Neural cell (in vitro differentiated cells): Measurements from ENCODE around the gene NACC2. TPM values are rescaled to one million over a fixed set of nuclear protein-coding genes. Genes with fewer than 3 reads are reported as not detected.

ENCODE experiments used
- H2AFZ ChIP-seq: fragments of 200-600, 300-800 bp; sonication (generic), shearing (Covaris generic); 2 replicates; pipeline ENCODE4 v1.6.0; 2014; ENCODE audit warnings: low read depth, mild to moderate bottlenecking, antibody characterized with exemption, low read length, moderate library complexity
- H3F3A ChIP-seq: fragments of 200-600 bp; shearing (Covaris generic); 2 replicates; pipeline ENCODE4 v1.6.1; 2016; ENCODE audit warnings: mild to moderate bottlenecking, moderate library complexity, mixed read lengths, antibody characterized with exemption, low read length; ENCODE audit not compliant: insufficient read depth, poor library complexity, severe bottlenecking
- H3K27ac ChIP-seq: fragments of 200-600, 300-800 bp; sonication (generic), shearing (Covaris generic); 2 replicates; pipeline ENCODE4 v1.5.1; 2014; ENCODE audit warnings: mild to moderate bottlenecking, low read length, moderate library complexity
- H3K27me3 ChIP-seq: fragments of 300-800, 200-600 bp; sonication (generic), shearing (Covaris generic); 2 replicates; pipeline ENCODE4 v1.6.0; 2014; ENCODE audit warnings: mild to moderate bottlenecking, low read depth, low read length, moderate library complexity; ENCODE audit not compliant: insufficient read depth
- H3K36me3 ChIP-seq: fragments of 300-800, 200-600 bp; sonication (generic), shearing (Covaris generic); 2 replicates; pipeline ENCODE4 v1.5.1; 2014; ENCODE audit warnings: mild to moderate bottlenecking, antibody characterized with exemption, low read length, moderate library complexity; ENCODE audit not compliant: insufficient read depth
- H3K4me2 ChIP-seq: fragments of 300-800, 200-600 bp; sonication (generic), shearing (Covaris generic); 2 replicates; pipeline ENCODE4 v1.6.0; 2014; ENCODE audit warnings: mild to moderate bottlenecking, low read length
- H3K4me3 ChIP-seq: fragments of 300-800, 200-600 bp; sonication (generic), shearing (Covaris generic); 2 replicates; pipeline ENCODE4 v1.5.1; 2014; ENCODE audit warnings: mild to moderate bottlenecking, low read length, moderate library complexity
- H3K79me2 ChIP-seq: fragments of 200-600 bp; shearing (Covaris generic); replicated peaks from 2 replicates; pipeline ENCODE4 v1.6.0; 2014; ENCODE audit warnings: mild to moderate bottlenecking, low read length, moderate library complexity; ENCODE audit not compliant: insufficient read depth
- H3K9ac ChIP-seq: fragments of 300-800, 200-600 bp; sonication (generic), shearing (Covaris generic); 2 replicates; pipeline ENCODE4 v1.6.1; 2016; ENCODE audit warnings: mild to moderate bottlenecking, low read length, mixed read lengths
- H3K9me2 ChIP-seq: fragments of 200-600 bp; shearing (Covaris generic); 2 replicates; pipeline ENCODE4 v1.6.1; 2016; ENCODE audit warnings: mild to moderate bottlenecking, low read length, mixed read lengths; ENCODE audit not compliant: insufficient read depth
- H3K9me3 ChIP-seq: fragments of 200-600, 300-800 bp; sonication (generic), shearing (Covaris generic); 2 replicates; pipeline ENCODE4 v1.6.1; 2016; ENCODE audit warnings: mild to moderate bottlenecking, mixed run types, low read length, moderate library complexity, mixed read lengths
- H4K20me1 ChIP-seq: fragments of 200-600 bp; shearing (Covaris generic); 2 replicates; pipeline ENCODE4 v1.6.1; 2016; ENCODE audit warnings: mild to moderate bottlenecking, mixed run types; ENCODE audit not compliant: insufficient read depth
- CTCF ChIP-seq: fragments of 450-650 bp; IDR thresholded peaks from 2 replicates; pipeline ENCODE4 v1.5.1; 2014; ENCODE audit warnings: antibody characterized with exemption, mild to moderate bottlenecking, moderate library complexity; ENCODE audit not compliant: poor library complexity, severe bottlenecking
- EP300 ChIP-seq: fragments of 450-650 bp; conservative IDR thresholded peaks from 2 replicates; pipeline ENCODE4 v1.6.1; 2014; ENCODE audit warnings: antibody characterized with exemption, mild to moderate bottlenecking, moderate library complexity; ENCODE audit not compliant: poor library complexity, severe bottlenecking
- EZH2 ChIP-seq: fragments of 200-600, 300-800 bp; shearing (Covaris generic), sonication (generic); IDR thresholded peaks from 2 replicates; pipeline ENCODE4 v1.6.1; 2014; ENCODE audit warnings: antibody characterized with exemption, low read length, borderline replicate concordance, mild to moderate bottlenecking; ENCODE audit not compliant: insufficient read depth, poor library complexity, severe bottlenecking
- MXI1 ChIP-seq: fragments of 450-650 bp; conservative IDR thresholded peaks from 2 replicates; pipeline ENCODE4 v1.6.1; 2014; ENCODE audit warnings: antibody characterized with exemption, mild to moderate bottlenecking; ENCODE audit not compliant: poor library complexity, severe bottlenecking
- POLR2AphosphoS5 ChIP-seq: IDR thresholded peaks from 2 replicates; pipeline ENCODE4 v1.6.1; 2012
- RAD21 ChIP-seq: fragments of 450-650 bp; conservative IDR thresholded peaks from 2 replicates; pipeline ENCODE4 v1.6.1; 2014; ENCODE audit warnings: antibody characterized with exemption, mild to moderate bottlenecking, moderate library complexity
- REST ChIP-seq: IDR thresholded peaks from 2 replicates; pipeline ENCODE4 v1.6.1; 2012; ENCODE audit warnings: borderline replicate concordance
- SMC3 ChIP-seq: fragments of 450-650 bp; conservative IDR thresholded peaks from 2 replicates; pipeline ENCODE4 v1.6.1; 2014; ENCODE audit warnings: antibody characterized with exemption, mild to moderate bottlenecking, moderate library complexity; ENCODE audit not compliant: poor library complexity
- TAF1 ChIP-seq: IDR thresholded peaks from 2 replicates; pipeline ENCODE4 v1.6.1; 2012; ENCODE audit warnings: low read depth
- polyA plus RNA-seq: library from polyadenylated mRNA; depleted of rRNA; stranded (reverse); fragments of >200 nt; gene quantifications from 2 replicates; pipeline ENCODE4 v1.2.3, GENCODE V29; 2014

NACC2 gene
- polyA plus RNA-seq, 1 donor from 2014 or later = 1.7 TPM

DNA sequence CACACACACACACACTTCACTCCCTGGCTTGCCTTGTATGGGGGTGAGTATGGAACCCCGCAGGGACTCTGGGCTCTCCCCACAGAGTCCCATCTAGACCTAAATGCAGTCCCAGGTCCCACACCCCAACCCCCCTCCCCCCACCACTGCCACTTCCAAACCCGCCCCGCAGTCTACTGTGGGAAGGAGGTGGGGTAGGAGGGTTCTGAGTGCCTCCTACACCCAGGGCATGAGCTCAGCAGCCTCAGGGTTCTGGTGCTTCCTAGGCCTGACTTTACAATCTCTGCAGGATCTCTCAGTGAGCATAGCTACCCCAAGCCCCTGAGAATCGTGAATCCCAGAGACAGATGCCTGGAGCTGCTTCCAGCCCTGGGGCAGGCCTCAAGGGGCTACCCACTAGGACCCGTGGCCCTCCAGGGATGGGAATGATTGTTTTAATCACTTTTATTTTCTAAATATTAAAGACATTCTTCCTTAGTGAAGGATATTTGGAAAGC is 1.5 kb upstream of the NACC2 start:
- no peaks in the 10 kb centered on the region for H3K79me2 ChIP-seq
- peaks cover 14% of the 10 kb centered on the region for H3K27me3 ChIP-seq
- no peak overlapping the region for H2AFZ ChIP-seq
- no peaks in the 10 kb centered on the region for H3K9me3 ChIP-seq
- no peak overlapping the region for H3K27ac ChIP-seq
- no peaks in the 10 kb centered on the region for H4K20me1 ChIP-seq
- H3K36me3 ChIP-seq = no peaks in the 10 kb centered on the region
- no peaks in the 10 kb centered on the region for H3K9me2 ChIP-seq
- no peak overlapping the region for H3K4me3 ChIP-seq
- no peak overlapping the region for H3K4me2 ChIP-seq
- H3K9ac ChIP-seq = no peak overlapping the region
- H3F3A ChIP-seq = no peaks in the 10 kb centered on the region
- TF ChIP-seq EZH2 (no peak), SMC3 (no peak), EP300 (no peak), MXI1 (no peak), POLR2AphosphoS5 (no peak), RAD21 (no peak), CTCF (no peak)

DNA sequence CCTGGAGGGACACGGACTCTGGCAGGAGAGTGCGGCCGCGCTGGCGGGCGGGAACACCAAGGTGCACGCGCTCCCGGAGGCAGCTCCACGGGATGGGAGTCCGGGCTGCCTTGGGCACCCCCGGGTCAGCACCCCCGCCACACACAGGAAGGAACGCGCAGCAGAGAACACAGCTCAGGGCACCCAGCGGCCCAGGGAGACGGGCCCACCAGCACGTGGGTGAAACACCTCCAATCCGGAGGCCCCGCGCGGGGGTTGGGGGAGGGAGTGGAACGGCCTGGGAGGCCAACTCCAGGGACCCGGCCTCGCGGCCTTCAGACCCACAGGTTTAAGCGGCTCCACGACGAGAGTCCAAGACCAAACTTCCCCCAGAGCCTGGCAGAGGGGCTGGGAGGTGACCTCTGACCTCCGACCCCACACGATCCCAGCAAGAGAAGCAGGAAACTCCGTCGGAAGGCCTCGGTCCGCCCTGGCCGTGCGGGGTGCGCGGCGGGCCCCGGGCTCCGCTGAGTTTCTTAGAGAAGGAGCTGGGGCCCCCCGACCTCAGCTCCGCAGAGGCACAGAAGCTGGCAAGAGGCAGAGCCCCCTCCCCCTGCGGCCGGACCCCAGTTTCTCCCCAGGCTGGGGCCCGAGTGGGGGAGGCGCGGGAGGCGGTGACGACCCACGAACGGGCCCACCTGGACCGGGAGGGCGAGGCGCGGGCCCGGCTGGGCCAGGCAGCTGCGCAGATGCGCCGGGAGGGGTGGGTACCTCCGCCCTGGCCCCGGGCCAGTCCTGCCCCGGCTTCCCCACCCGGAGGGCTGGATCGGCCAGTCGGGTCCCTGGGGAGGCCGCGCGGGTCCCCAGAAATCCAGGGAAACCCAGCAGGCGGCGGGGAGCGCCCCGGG is 851 bp downstream of the NACC2 start:
- Histone ChIP-seq H3K4me3 (peak overlapping the region; percentile 39), H3K9ac (no peak overlapping the region), H3K27ac (no peak overlapping the region), H4K20me1 (no peaks in the 10 kb centered on the region), H3F3A (no peaks in the 10 kb centered on the region), H2AFZ (no peak overlapping the region), H3K9me3 (no peaks in the 10 kb centered on the region), H3K4me2 (no peak overlapping the region), H3K9me2 (no peaks in the 10 kb centered on the region), H3K36me3 (no peaks in the 10 kb centered on the region), H3K79me2 (no peaks in the 10 kb centered on the region), H3K27me3 (peaks cover 14% of the 10 kb centered on the region)
- TF ChIP-seq SMC3 (no peak), POLR2AphosphoS5 (no peak), EZH2 (no peak), RAD21 (no peak), EP300 (no peak), REST (no peak), CTCF (no peak), TAF1 (no peak), MXI1 (no peak)
